Measurements from ENCODE around the gene CAND1. TPM values are rescaled to one million over a fixed set of nuclear protein-coding genes. Genes with fewer than 3 reads are reported as not detected.

CAND1 gene
- total and polyA plus RNA-seq, 9 of the 15 experiments (the other 6 are each of a cell fraction or from before 2014, with no cell fraction given) = 24.0 to 167 (median 77.5) TPM

- Histone ChIP-seq H3K36me3 (ENCODE audit: control insufficient read depth, insufficient read depth, low read length) (no peaks in the 10 kb centered on the region), H3K9me3 (replicated peaks; ENCODE audit: control insufficient read depth, insufficient read depth, low read depth, low read length) (no peaks in the 10 kb centered on the region), H3K9me1 (ENCODE audit: control insufficient read depth, insufficient read depth, low read length) (no peaks in the 10 kb centered on the region), H3K9ac (ENCODE audit: insufficient read depth in 1 of 2, low read depth in 2 of 2, low read length in 2 of 2) (no peak overlapping the region), H3K4me1 (replicated peaks in 1 of 2; ENCODE audit: control insufficient read depth in 2 of 2, insufficient read depth in 2 of 2, low read length in 2 of 2) (no peaks in the 10 kb centered on the region), H3K4me2 (ENCODE audit: insufficient read depth, low read length) (no peak overlapping the region), H3K27ac (ENCODE audit: extremely low read depth, low read depth, low read length) (no peak overlapping the region), H3K79me2 (ENCODE audit: control insufficient read depth, insufficient read depth, low read length) (no peaks in the 10 kb centered on the region), H2AFZ (ENCODE audit: low read depth, low read length) (no peak overlapping the region), H3K27me3 (ENCODE audit: control insufficient read depth in 2 of 2, insufficient read depth in 2 of 2, low read length in 2 of 2) (peaks cover 0 to 4% of the 10 kb centered on the region in 2 experiments; a peak in 1 of 5 replicates), H3K4me3 (no peak overlapping the region), H4K20me1 (replicated peaks; ENCODE audit: control insufficient read depth, insufficient read depth, low read length) (no peaks in the 10 kb centered on the region)
- in situ Hi-C loops (cut with MboI) = no loop called here
- no peak for TF ChIP-seq THAP12 (CRISPR knock-in tag; IDR thresholded peaks at IDR 0.05)
- no peak for TF ChIP-seq ZC3H11A (IDR thresholded peaks at IDR 0.05; ENCODE audit: low read depth, low read length)
- TF ChIP-seq ZNF740 (CRISPR knock-in tag; IDR thresholded peaks at IDR 0.05) = no peak
- no peak for TF ChIP-seq ZNF740 (tag; IDR thresholded peaks at IDR 0.05)
- no peak for TF ChIP-seq NCOA1 (IDR thresholded peaks at IDR 0.05; ENCODE audit: low read depth)
- no peak for TF ChIP-seq TCFL5 (CRISPR knock-in tag; conservative IDR thresholded peaks at IDR 0.05)
- no peak for TF ChIP-seq ZBTB1 (CRISPR knock-in tag; IDR thresholded peaks at IDR 0.05; ENCODE audit: borderline replicate concordance, low read depth)
- TF ChIP-seq E2F6 (IDR thresholded peaks at IDR 0.05; ENCODE audit: borderline replicate concordance in 1 of 2, extremely low read depth in 1 of 2, insufficient read depth in 1 of 2, insufficient read length in 1 of 2, low read depth in 1 of 2, low read length in 1 of 2, poor library complexity in 1 of 2, severe bottlenecking in 1 of 2) = no peak
- no peak for TF ChIP-seq TSHZ1 (CRISPR knock-in tag; IDR thresholded peaks at IDR 0.05)
- no peak for TF ChIP-seq MECOM (CRISPR knock-in tag; IDR thresholded peaks at IDR 0.05)
- TF ChIP-seq BMI1 (IDR thresholded peaks at IDR 0.05; ENCODE audit: low read length) = no peak
- no peak for TF ChIP-seq IRF2 (CRISPR knock-in tag; IDR thresholded peaks at IDR 0.05)
- intact Hi-C loops (cut with micrococcal nuclease) = no loop called here
- FAIRE-seq = no peak
- 0% methylated on average over 1 of the region's 1 CpG for WGBS (ENCODE audit: insufficient coverage, low coverage, missing lambda C conversion rate)
- POLR2A ChIA-PET = no interaction called here
- CTCF ChIA-PET (ENCODE audit: low intra/inter-chr PET ratio) = no interaction called here
- ATAC-seq = no peak
- BruUV-seq (replicated peaks) = no TSS peak
- DNase-seq (ENCODE audit: extremely low read depth in 1 of 4, low spot score in 3 of 4) = no peak
Measured at GRCh38 chr12:67339530-67339929, 70.4 kb downstream of the CAND1 start.

All from K562 (cell line).